Measurements from ENCODE around the gene GH2. TPM values are rescaled to one million over a fixed set of nuclear protein-coding genes. Genes with fewer than 3 reads are reported as not detected.
"Not testable (repeated sequence)": the region's sequence is repeated elsewhere in the genome, so short reads cannot be mapped to it uniquely, and the experiment has no call there.

GH2 gene
- polyA plus RNA-seq, 3 donors = not detected

DNA sequence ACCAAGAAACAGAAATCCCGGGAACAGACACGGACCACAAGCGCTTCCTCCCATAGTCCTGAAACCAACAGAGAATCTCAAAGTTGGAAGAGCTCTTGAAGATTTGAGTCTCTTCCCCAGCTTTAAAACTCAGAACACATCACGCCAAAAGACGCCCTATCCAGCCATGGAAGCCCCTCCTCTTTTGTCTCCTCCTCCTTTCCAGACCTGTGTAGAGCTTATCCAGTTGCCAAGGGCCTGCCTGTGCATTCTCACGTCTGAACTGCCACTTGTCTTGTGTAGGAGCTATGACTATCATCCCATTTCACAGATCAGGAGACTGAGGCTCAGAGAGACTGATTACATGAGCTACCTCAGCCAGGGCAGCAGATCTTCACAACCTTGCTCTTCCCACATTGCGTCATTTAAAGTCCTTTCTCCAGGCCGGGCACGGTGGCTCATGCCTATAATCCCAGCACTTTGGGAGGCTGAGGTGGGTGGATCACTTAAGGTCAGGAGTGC is 932 bp upstream of the GH2 start:
- H3K27ac ChIP-seq (ENCODE audit: low read depth, low read length) = not testable (repeated sequence)
- 77 to 82% (median 78%) methylated on average over 9 of the region's 9 CpGs for WGBS, 3 donors

DNA sequence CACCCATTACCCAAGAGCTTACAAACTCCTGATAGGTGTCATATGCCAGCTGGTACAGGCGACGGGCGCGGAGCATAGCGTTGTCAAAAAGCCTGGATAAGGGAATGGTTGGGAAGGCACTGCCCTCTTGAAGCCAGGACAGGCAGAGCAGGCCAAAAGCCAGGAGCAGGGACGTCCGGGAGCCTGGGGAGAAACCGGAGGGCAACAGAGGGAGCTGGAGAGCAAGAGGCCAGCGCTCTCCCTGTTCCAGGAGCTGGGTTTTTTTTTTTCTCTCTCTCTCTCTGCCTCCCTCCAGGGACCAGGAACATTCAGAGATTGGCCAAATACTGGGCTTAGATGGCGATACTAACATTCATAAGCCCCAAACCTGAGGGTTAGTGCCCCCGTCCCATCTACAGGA is 407 bp downstream of the GH2 start:
- 63 to 79% (median 66%) methylated on average over 11 of the region's 11 CpGs for WGBS, 3 donors
- not testable (repeated sequence) for H3K27ac ChIP-seq (ENCODE audit: low read depth, low read length)

DNA sequence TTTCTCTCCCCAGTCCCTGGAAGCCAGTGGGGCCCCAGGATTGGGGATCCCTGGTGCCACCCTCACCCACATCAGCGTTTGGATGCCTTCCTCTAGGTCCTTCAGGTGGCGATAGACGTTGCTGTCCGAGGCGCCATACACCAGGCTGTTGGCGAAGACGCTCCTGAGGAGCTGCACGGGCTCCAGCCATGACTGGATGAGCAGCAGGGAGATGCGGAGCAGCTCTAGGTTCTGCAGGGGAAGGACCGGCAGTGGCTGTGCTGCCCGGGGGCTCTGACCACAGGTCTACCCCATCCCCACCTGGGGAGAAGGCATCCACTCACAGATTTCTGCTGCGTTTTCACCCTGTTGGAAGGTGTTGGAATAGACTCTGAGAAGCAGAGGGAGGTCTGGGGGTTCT is 1.0 kb downstream of the GH2 start:
- H3K27ac ChIP-seq (ENCODE audit: low read depth, low read length) = no peak overlapping the region
- 75 to 86% (median 85%) methylated on average over 12 of the region's 12 CpGs for WGBS, 3 donors

DNA sequence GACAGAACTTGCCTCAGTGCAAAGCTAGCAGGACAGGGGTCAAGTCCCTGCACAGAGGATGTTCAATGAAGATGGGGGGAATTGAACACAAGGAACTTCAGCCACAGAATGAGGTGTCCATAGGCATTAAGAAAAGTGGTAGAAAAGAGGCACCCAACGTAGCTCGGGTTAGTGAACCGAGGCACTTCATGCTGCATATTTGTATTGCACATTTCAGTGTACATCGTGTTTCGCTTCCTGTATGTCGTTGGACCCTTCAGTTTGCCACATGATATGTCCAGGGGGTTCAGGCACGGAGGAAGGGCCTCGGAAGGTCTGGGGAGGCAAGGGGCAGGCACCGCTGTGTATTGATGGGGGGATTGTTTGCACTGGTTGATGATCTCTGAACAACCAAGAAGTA is 3.3 kb downstream of the GH2 start:
- 78 to 90% (median 86%) methylated on average over 9 of the region's 9 CpGs for WGBS, 3 donors
- H3K27ac ChIP-seq (ENCODE audit: low read depth, low read length) = not testable (repeated sequence)

DNA sequence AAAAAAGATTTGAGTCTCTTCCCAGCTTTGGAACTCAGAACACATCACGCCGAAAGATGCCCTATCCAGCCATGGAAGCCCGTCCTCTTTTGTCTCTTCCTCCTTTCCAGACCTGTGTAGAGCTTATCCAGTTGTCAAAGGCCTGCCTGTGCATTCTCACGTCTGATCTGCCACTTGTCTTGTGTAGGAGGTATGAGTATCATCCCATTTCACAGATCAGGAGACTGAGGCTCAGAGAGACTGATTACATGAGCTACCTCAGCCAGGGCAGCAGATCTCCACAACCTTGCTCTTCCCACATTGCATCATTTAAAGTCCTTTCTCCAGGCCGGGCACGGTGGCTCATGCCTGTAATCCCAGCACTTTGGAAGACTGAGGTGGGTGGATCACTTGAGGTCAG is 7.1 kb downstream of the GH2 start:
- WGBS, 3 donors = 87 to 91% (median 90%) methylated on average over 6 of the region's 6 CpGs
- H3K27ac ChIP-seq (ENCODE audit: low read depth, low read length) = not testable (repeated sequence)

DNA sequence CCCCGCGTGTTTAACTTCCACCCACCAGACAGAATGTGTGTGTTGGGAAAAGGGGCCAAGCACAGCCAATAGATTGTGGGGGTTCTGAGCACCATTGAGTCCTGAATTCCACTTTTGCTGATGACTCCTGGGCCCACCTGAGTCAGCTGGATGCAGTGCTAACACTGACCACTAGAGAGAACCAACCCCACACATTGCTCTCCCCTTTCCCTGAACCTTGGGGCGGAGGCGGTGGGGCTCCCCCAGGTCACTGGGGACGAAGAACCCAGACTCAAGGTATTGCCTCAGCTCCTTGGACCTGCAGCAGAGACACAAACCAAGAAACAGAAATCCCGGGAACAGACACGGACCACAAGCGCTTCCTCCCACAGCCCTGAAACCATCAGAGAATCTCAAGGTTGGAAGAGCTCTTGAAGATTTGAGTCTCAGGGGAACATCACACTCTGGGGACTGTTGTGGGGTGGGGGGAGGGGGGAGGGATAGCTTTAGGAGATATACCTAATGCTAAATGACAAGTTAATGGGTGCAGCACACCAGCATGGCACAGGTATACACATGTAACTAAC is 7.6 kb downstream of the GH2 start:
- H3K27ac ChIP-seq (ENCODE audit: low read depth, low read length) = not testable (repeated sequence)
- WGBS, 3 donors = 74 to 80% (median 74%) methylated on average over 6 of the region's 8 CpGs

DNA sequence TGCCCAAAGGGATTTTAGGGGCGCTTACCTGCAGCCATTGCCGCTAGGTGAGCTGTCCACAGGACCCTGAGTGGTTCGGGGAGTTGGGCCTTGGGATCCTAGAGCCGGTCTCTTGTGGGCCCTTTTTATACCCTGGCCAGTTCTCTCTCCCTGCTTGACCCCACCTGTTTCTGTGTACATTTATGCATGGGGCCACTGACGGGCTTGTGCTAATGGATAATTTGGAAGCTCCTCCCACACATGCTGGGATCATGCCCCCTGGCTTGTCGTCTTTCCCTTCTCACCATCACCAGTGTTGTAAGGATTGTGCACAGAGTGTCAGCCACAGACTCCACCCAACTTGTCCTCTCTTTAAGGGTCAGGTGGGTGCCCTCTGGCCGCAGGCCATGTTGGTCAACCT is 8.2 kb downstream of the GH2 start, which contains the start of gene CSH2:
CSH2 (minus strand) TSS at position 101 of the 400 bp plus-strand sequence; CDS start at position 38, 63 bp downstream.
- WGBS, 3 donors = 84 to 91% (median 89%) methylated on average over 4 to 7 of the region's 7 CpGs
- not testable (repeated sequence) for H3K27ac ChIP-seq (ENCODE audit: low read depth, low read length)

DNA sequence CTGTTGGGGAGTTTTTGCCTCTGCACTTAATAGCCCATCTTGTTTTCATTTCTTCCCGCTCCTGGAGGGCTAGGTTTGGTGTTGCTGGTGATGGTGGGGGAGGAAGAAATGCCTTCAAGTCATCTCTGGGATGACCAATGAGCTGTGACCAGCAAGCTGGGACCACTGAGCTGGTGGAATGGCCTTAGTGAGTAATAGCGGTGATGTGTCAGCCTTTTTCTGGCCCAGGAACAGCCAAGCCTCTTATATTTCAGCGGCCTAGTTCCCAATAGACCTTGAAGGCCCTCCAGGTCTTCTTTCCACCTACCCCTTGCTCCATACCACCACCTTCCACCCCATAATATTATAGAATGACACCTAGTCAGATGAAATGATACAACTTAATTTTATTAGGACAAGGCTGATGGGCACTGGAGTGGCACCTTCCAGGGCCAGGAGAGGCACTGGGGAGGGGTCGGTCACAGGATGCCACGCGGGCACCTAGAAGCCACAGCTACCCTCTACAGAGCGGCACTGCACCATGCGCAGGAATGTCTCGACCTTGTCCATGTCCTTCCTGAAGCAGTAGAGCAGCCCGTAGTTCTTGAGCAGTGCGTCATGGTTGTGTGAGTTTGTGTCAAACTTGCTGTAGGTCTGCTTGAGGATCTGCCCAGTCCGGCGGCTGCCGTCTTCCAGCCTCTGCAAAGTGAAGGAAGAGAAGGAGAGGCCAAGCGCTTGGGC is 9.9 kb downstream of the GH2 start:
- WGBS, 3 donors = 87 to 97% (median 96%) methylated on average over 12 to 14 of the region's 15 CpGs

DNA sequence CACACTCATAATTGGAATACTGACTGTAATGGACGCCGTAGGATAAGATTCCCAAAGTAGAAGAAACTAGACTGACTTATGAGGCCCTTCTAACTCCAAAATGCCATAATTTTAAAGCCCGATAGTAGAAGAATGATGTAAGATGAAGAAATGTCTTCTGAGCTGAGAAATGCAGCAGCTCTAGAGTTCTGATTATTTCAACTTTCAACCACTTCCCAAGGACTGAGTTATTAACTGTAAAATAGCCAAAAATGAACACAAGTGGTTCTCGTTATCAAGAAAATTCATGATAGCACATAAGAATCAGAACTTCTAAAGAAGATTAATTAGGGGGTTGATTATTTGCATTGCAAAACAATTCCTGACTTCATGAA is 11.5 kb downstream of the GH2 start:
- WGBS, 3 donors = 79 to 88% (median 83%) methylated on average over 4 of the region's 4 CpGs
- H3K27ac ChIP-seq (ENCODE audit: low read depth, low read length) = not testable (repeated sequence)

More for the DNA sequence above, 9.9 kb downstream of the GH2 start:
- H3K27ac ChIP-seq (ENCODE audit: low read depth, low read length) = not testable (repeated sequence)

DNA sequence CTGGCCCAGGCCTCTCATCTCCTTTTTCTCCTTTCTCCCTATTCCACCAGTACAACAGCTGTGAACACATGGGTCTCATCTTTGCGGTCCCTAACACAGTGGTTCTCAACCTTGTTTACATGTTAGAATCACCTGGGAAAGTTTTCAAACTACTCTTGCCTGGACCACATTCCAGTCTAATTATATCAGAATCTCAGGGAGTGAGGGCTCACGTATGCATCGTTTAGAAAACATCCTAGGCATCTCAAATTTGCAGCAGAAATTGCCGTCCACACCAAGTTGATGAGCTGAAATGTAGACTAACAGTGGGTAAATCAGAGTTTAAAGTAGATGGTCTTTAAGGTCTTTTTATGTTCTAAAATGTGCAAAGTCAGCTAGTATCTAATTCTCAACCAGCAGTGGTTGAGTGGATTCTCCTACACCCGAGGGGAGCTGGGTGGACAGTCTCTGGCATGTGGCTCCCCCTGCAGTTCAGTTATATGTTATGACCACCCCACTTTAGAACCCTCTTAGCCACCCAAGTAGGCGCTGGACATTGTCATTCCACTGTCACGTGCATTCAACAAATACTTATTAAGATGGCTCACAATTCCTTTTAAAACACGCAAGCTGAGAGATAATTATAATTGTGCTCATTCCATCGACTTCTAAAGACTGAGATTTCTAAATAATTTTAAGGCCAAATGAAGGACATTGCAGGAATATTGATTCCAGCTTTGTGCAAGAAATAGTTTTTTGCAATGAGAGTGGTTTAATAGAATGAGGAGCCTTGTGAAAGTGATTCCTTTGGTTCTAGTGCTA is 12.1 kb downstream of the GH2 start:
- H3K27ac ChIP-seq (ENCODE audit: low read depth, low read length) = not testable (repeated sequence)
- WGBS, 3 donors = 50 to 69% (median 63%) methylated on average over 9 of the region's 9 CpGs

DNA sequence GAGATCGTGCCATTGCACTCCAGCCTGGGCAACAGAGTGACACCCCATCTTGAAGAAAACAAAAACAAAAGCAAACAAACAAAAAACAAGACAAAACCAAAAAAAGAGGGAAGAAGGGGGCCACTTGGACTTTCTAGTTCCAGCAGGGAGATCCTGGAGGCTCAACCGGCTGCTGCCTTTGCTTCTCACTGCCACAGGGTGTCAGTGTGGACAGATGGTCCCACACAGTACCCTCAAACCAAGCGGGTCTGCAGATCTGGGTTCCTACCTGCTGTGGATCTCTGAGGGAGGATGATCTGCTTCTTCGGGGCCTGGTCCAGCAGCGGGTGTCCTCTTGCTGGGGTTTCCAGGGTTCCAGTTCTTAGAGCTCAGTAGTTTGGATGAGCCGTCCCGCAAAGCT is 15.1 kb downstream of the GH2 start:
- WGBS, 3 donors = 61 to 83% (median 79%) methylated on average over 5 to 7 of the region's 7 CpGs

DNA sequence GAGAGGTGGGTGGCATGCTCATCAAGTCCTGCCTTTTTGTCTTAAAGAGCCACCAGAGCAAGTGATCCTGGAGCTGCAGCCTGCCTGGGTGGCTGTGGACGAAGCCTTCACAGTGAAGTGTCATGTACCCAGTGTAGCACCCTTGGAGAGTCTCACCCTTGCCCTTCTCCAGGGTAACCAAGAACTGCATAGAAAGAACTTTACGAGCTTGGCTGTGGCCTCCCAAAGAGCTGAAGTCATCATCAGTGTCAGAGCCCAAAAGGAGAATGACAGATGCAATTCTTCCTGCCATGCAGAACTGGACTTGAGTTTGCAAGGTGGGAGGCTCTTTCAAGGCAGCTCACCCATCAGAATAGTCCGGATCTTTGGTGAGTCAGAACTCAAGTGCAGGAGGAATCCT is 22.5 kb downstream of the GH2 start:
- WGBS, 3 donors = 73 to 89% (median 88%) methylated on average over 3 of the region's 3 CpGs
- no peak overlapping the region for H3K27ac ChIP-seq (ENCODE audit: low read depth, low read length)

More for the DNA sequence above, 15.1 kb downstream of the GH2 start:
- not testable (repeated sequence) for H3K27ac ChIP-seq (ENCODE audit: low read depth, low read length)

DNA sequence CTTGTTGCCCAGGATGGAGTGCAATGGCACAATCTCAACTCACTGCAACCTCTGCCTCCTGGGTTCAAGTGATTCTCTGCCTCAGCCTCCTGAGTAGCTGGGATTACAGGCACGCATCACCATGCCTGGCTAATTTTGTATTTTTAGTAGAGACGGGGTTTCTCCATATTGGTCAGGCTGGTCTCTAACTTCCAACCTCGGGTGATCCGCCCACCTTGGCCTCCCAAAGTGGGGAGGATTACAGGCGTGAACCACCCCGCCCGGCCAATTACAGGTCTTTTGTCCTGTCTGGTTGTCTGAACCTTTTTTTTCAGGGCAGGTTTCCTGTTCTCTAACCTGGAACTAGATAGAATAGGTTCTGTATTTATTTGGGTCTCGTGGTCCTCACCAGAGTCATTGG is 25.3 kb downstream of the GH2 start:
- WGBS, 3 donors = 86 to 94% (median 94%) methylated on average over 8 of the region's 8 CpGs
- H3K27ac ChIP-seq (ENCODE audit: low read depth, low read length) = not testable (repeated sequence)

DNA sequence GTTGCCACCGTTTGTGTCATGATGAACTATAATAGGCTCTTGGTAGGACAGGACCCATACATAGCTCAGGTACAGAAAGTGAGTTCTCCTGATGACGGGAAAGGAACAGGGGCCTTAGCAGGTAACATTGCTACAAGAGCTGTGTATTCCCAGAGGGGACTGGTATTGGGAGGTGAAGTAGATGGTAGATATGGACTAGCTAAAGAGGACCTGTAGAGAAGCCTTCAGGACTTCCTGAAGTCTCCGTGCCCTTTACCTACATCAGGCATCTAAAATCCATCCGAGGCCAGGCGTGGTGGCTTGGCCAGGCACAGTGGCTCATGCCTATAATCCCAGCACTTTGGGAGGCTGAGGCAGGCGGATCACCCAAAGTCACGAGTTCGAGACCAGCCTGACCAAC is 26.6 kb downstream of the GH2 start:
- no peak overlapping the region for H3K27ac ChIP-seq (ENCODE audit: low read depth, low read length)
- 87 to 95% (median 93%) methylated on average over 8 of the region's 8 CpGs for WGBS, 3 donors

DNA sequence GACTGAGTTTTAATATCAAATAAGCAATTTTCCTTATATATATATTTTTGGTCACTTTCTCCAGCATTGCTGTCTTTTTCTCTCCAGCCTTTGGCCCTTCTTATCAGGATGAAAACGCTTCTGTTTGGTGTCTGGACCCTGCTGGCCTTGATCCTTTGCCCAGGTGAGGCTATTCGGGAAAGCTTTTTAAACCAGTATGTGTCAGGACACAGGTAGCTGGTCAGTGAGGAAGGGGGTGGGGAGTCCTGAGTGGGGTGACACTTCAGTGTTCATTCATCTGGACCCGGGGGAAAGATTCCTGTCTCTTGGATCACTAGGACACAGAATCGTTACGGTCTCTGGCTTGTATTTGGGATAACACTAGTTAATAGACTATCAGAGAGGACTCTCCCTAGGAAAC is 27.0 kb downstream of the GH2 start:
- H3K27ac ChIP-seq (ENCODE audit: low read depth, low read length) = no peak overlapping the region
- WGBS, 3 donors = 60 to 91% (median 86%) methylated on average over 5 of the region's 5 CpGs

DNA sequence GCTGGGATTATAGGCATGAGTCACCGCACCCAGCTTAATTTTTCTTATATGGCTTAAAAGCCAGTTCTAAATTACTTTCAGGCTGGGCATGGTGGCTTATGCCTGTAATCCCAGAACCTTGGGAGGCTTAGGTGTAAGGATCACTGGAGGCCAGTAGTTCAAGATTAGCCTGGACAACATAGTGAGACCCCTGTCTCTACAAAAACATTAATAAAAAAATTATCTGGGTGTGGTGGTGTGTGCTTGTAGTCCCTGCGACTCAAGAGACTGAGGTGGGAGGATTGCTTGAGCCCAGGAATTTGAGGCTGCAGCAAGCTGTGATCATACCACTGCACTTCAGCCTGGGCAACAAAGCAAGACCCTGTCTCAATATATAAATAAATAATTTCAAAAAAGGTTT is 28.5 kb downstream of the GH2 start:
- WGBS, 3 donors = 89 to 96% (median 92%) methylated on average over 2 of the region's 2 CpGs
- no peak overlapping the region for H3K27ac ChIP-seq (ENCODE audit: low read depth, low read length)

DNA sequence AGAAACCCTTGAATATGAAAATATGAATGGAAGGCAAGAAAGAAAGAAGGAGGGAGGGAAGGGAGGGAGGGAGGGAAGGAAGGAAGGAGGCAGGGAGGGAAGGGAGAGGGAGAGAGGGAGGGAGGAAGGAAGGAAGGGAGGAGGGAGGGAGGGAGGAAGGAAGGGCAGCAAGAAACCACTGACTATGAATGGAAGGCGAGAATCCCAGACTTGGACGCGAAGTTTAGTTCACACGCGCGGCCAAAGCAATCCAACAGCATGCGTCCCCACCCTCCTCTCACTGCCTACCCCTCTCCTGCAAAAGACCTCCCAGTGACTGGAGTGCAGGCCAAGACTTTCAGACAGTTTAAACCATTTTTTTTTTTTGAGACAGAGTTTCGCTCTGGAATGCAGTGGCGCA is 31.3 kb downstream of the GH2 start:
- no peak overlapping the region for H3K27ac ChIP-seq (ENCODE audit: low read depth, low read length)
- WGBS, 3 donors = 63 to 92% (median 70%) methylated on average over 9 of the region's 9 CpGs

DNA sequence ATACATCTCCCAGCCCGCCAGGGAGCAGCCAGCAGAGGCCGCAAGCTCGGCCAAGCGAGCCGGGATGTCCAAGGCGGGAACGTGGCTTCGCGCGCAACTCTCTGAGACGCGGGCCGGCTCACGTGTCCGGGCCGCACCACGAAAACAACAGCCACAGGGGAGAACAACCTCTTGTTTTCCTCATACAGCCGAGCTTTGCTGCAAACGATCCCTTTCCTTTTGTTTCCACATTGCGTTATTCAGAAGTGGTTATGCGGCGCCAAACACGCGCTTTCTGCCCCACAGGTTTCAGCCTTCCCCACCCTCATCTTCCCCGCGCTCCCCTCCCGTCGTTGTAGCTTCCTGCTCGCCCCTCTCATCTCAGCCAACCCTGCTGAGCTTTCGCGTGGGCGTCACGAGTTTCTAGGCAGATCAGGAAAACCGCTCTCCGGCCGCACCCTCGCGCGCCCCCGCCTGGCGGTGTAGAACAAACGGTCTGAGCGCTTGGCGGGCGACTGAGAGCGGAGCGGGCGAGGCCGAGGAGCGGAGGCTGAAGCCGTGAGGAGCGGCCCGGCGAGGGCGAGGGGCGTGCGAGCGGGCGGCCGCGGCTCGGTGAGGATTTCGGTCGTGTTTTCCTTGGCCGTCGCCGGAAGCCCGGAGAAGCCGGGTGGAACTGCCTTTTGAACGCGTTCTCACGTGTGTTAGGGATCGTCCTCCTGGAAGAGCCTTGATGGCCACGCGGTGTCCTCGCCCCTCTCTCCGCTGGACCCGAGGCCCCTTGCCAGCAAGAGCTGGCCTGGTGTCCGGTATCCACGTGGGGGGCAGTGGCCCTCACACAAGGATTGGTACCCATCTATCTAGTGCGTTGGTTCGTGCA is 32.7 kb downstream of the GH2 start:
- 14 to 18% (median 14%) methylated on average over 72 to 82 of the region's 82 CpGs for WGBS, 3 donors
- H3K27ac ChIP-seq (ENCODE audit: low read depth, low read length) = no peak overlapping the region
